ENCODE data around the gene GPR101.
"Not testable (repeated sequence)": the region's sequence is repeated elsewhere in the genome, so short reads cannot be mapped to it uniquely, and the experiment has no call there.

Gene GPR101

GRCh38 chrX:137032341-137032694, 1.5 kb downstream of the GPR101 start:
- Mint-ChIP-seq H3K27me3 (ENCODE audit: low read depth) (peaks cover 35% of the 10 kb centered on the region), H3K36me3 (ENCODE audit: low read depth) (no peaks in the 10 kb centered on the region), H3K4me1 (no peaks in the 10 kb centered on the region), H3K4me3 (no peak overlapping the region), H3K9me3 (peaks cover 11% of the 10 kb centered on the region), H3K27ac (no peak overlapping the region)
- TF ChIP-seq CTCF (IDR thresholded peaks at IDR 0.05; ENCODE audit: unreplicated experiment in 3 of 3): no peak

- Mint-ChIP-seq H3K4me1 (no peaks in the 10 kb centered on the region), H3K27me3 (ENCODE audit: low read depth) (peaks cover 35% of the 10 kb centered on the region), H3K4me3 (peak overlapping the region in 2 of 3 experiments; percentile 67 to 75), H3K9me3 (peaks cover 11% of the 10 kb centered on the region), H3K27ac (no peak overlapping the region), H3K36me3 (ENCODE audit: low read depth) (no peaks in the 10 kb centered on the region)
- TF ChIP-seq CTCF (IDR thresholded peaks at IDR 0.05; ENCODE audit: unreplicated experiment in 3 of 3): no peak
Observed at GRCh38 chrX:137031517-137032340, 2.1 kb downstream of the GPR101 start.

GRCh38 chrX:137031039-137031438, 2.8 kb downstream of the GPR101 start:
- H3K4me1 Mint-ChIP-seq: no peaks in the 10 kb centered on the region
- peaks cover 33% of the 10 kb centered on the region for H3K27me3 Mint-ChIP-seq (ENCODE audit: low read depth)

GRCh38 chrX:137028699-137029098, 5.1 kb downstream of the GPR101 start:
- Mint-ChIP-seq H3K27ac (no peak overlapping the region), H3K36me3 (ENCODE audit: low read depth) (no peaks in the 10 kb centered on the region), H3K27me3 (ENCODE audit: low read depth) (peaks cover 17% of the 10 kb centered on the region), H3K4me1 (no peaks in the 10 kb centered on the region), H3K9me3 (peaks cover 4% of the 10 kb centered on the region), H3K4me3 (no peak overlapping the region)
- no peak for TF ChIP-seq CTCF (IDR thresholded peaks at IDR 0.05; ENCODE audit: unreplicated experiment in 3 of 3)

More at GRCh38 chrX:137031039-137031438, 2.8 kb downstream of the GPR101 start:
- no peak for TF ChIP-seq CTCF (IDR thresholded peaks at IDR 0.05; ENCODE audit: unreplicated experiment in 3 of 3)
- Mint-ChIP-seq H3K9me3 (peaks cover 11% of the 10 kb centered on the region), H3K27ac (no peak overlapping the region), H3K36me3 (ENCODE audit: low read depth) (no peaks in the 10 kb centered on the region), H3K4me3 (peak overlapping the region in 2 of 3 experiments; percentile 67 to 75)

GRCh38 chrX:137025930-137026329, 7.9 kb downstream of the GPR101 start:
- Mint-ChIP-seq H3K27me3 (ENCODE audit: low read depth) (peaks cover 17% of the 10 kb centered on the region), H3K4me1 (no peaks in the 10 kb centered on the region), H3K4me3 (no peak overlapping the region), H3K9me3 (peaks cover 7% of the 10 kb centered on the region), H3K36me3 (ENCODE audit: low read depth) (no peaks in the 10 kb centered on the region), H3K27ac (no peak overlapping the region)
- no peak for TF ChIP-seq CTCF (IDR thresholded peaks at IDR 0.05; ENCODE audit: unreplicated experiment in 3 of 3)

- H3K27ac Mint-ChIP-seq: not testable (repeated sequence)
Observed at GRCh38 chrX:137000236-137000635, 33.6 kb downstream of the GPR101 start.

More at GRCh38 chrX:137000236-137000635, 33.6 kb downstream of the GPR101 start:
- H3K27me3 Mint-ChIP-seq (ENCODE audit: low read depth); H3K4me1 Mint-ChIP-seq; H3K36me3 Mint-ChIP-seq (ENCODE audit: low read depth); H3K4me3 Mint-ChIP-seq: not testable (repeated sequence)
- peaks cover 22% of the 10 kb centered on the region for H3K9me3 Mint-ChIP-seq
